ENCODE results near the gene AUTS2. TPM values are rescaled to one million over a fixed set of nuclear protein-coding genes. Genes with fewer than 3 reads are reported as not detected.

Gene AUTS2
- total RNA-seq, 3 donors from 2014 or later, result 31.2 to 67.6 (median 36.5) TPM

DNA sequence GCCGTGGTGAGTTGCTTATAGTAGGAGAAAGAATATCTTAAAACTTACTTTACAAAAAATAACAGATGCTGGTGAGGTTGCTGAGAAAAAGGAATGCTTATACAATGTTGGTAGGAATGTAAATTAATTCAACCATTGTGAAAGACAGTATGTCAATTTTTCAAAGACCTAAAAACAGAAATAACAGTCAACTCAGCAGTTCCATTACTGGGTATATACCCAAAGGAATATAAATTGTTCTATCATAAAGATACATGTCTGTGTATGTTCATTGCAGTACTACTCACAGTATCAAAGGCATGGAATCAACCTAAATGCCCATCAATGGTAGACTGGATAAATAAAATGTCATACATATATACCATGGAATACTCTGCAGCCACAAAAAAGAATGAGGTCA is 420.4 kb downstream of the AUTS2 start:
- TF ChIP-seq, protein P1, sequence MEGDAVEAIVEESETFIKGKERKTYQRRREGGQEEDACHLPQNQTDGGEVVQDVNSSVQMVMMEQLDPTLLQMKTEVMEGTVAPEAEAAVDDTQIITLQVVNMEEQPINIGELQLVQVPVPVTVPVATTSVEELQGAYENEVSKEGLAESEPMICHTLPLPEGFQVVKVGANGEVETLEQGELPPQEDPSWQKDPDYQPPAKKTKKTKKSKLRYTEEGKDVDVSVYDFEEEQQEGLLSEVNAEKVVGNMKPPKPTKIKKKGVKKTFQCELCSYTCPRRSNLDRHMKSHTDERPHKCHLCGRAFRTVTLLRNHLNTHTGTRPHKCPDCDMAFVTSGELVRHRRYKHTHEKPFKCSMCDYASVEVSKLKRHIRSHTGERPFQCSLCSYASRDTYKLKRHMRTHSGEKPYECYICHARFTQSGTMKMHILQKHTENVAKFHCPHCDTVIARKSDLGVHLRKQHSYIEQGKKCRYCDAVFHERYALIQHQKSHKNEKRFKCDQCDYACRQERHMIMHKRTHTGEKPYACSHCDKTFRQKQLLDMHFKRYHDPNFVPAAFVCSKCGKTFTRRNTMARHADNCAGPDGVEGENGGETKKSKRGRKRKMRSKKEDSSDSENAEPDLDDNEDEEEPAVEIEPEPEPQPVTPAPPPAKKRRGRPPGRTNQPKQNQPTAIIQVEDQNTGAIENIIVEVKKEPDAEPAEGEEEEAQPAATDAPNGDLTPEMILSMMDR (IDR thresholded peaks at IDR 0.05), result no peak
- ATAC-seq, result no peak
- H3K4me3 ChIP-seq, result no peak overlapping the region

DNA sequence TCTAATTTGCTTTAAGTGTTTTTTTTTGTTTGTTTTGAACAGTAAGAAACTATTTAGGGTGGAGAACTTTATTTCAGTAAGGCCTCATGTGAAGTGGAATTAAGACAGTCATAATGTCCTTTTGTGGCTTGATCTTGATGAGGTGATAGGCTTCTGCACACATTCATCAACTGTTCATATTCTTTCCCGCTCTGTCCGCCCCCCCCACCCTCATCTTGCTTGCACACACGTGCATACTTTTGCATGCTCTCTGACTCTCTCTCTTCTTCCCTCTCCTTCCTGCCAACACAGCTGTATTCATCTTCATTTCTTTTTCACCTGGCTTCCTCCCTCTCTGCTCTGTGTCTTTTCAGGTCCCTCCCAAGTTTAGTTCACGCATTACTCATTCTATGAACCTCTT is 429.6 kb downstream of the AUTS2 start:
- Histone ChIP-seq H3K4me3 (no peak overlapping the region), H3K9me3 (no peaks in the 10 kb centered on the region), H3K36me3 (ENCODE audit: low read depth) (no peaks in the 10 kb centered on the region), H3K4me1 (ENCODE audit: low read depth) (no peaks in the 10 kb centered on the region)
- DNase-seq (no peak), ATAC-seq (no peak)
- TF ChIP-seq, protein P1 (IDR thresholded peaks at IDR 0.05), result no peak
- intact Hi-C loops (cut with DNase I, micrococcal nuclease), result no loop called here

More for the DNA sequence above, 420.4 kb downstream of the AUTS2 start:
- H3K9me3 ChIP-seq, result no peaks in the 10 kb centered on the region
- no peaks in the 10 kb centered on the region for H3K36me3 ChIP-seq (ENCODE audit: low read depth)
- H3K4me1 ChIP-seq (ENCODE audit: low read depth), result no peaks in the 10 kb centered on the region
- no peak for DNase-seq
- intact Hi-C loops (cut with DNase I, micrococcal nuclease), result no loop called here

DNA sequence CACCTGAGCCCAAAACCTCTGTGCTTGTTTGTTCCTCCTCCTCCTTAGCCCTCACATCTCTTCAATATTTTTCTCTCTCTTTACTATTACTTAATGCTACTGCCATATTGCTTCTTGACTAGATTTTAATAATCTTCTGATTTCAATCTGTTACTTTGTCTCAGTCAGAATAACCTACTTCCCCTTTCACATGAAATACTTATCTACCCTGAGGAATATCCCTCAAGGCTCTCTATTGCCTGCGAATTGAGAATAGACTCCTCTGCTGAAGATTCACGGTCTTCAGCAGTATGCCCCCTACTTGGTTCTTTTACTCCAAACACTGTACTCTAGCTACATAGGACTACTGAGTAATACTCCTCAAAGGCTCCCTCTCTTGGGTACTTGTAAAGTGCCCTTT is 430.3 kb downstream of the AUTS2 start:
- no peak for DNase-seq
- TF ChIP-seq, protein P1 (IDR thresholded peaks at IDR 0.05), result no peak
- no peak for ATAC-seq
- H3K36me3 ChIP-seq (ENCODE audit: low read depth), result no peaks in the 10 kb centered on the region
- intact Hi-C loops (cut with DNase I, micrococcal nuclease), result no loop called here
- H3K4me3 ChIP-seq, result no peak overlapping the region
- no peaks in the 10 kb centered on the region for H3K9me3 ChIP-seq
- H3K4me1 ChIP-seq (ENCODE audit: low read depth), result no peaks in the 10 kb centered on the region

- no peaks in the 10 kb centered on the region for H3K4me1 ChIP-seq (ENCODE audit: low read depth)
- DNase-seq (no peak), ATAC-seq (no peak)
- TF ChIP-seq, protein P1 (IDR thresholded peaks at IDR 0.05), result no peak
- intact Hi-C loops (cut with DNase I, micrococcal nuclease), result no loop called here
- H3K9me3 ChIP-seq, result no peaks in the 10 kb centered on the region
- H3K36me3 ChIP-seq (ENCODE audit: low read depth), result no peaks in the 10 kb centered on the region
- no peak overlapping the region for H3K4me3 ChIP-seq
These were observed 431.7 kb downstream of the AUTS2 start for GRCh38 chr7:70029993-70030392.

- no peak for DNase-seq
These were observed 432.5 kb downstream of the AUTS2 start for GRCh38 chr7:70030745-70031144.

More at GRCh38 chr7:70030745-70031144, 432.5 kb downstream of the AUTS2 start:
- H3K4me1 ChIP-seq (ENCODE audit: low read depth), result no peaks in the 10 kb centered on the region
- intact Hi-C loops (cut with DNase I, micrococcal nuclease), result no loop called here
- ATAC-seq, result no peak
- H3K9me3 ChIP-seq, result no peaks in the 10 kb centered on the region
- H3K36me3 ChIP-seq (ENCODE audit: low read depth), result no peaks in the 10 kb centered on the region
- H3K4me3 ChIP-seq, result no peak overlapping the region
- TF ChIP-seq, protein P1 (IDR thresholded peaks at IDR 0.05), result no peak
